Measurements from ENCODE around the gene UBE2E2. TPM values are rescaled to one million over a fixed set of nuclear protein-coding genes. Genes with fewer than 3 reads are reported as not detected.

The UBE2E2 gene
- total RNA-seq, 1 donor from 2014 or later = 55.8 TPM

GRCh38 chr3:23487015-23487414, 283.9 kb downstream of the UBE2E2 start:
- Mint-ChIP-seq H3K9me3 (peaks cover 12% of the 10 kb centered on the region), H3K4me3 (no peak overlapping the region), H3K27me3 (peaks cover 17% of the 10 kb centered on the region), H3K4me1 (ENCODE audit: unreplicated experiment) (peaks cover 48% of the 10 kb centered on the region), H3K27ac (no peak overlapping the region), H3K36me3 (peaks cover 8% of the 10 kb centered on the region)
- no peak for TF ChIP-seq CTCF (conservative IDR thresholded peaks at IDR 0.05)
- DNase-seq (ENCODE audit: extremely low spot score, unreplicated experiment) = no peak

DNA sequence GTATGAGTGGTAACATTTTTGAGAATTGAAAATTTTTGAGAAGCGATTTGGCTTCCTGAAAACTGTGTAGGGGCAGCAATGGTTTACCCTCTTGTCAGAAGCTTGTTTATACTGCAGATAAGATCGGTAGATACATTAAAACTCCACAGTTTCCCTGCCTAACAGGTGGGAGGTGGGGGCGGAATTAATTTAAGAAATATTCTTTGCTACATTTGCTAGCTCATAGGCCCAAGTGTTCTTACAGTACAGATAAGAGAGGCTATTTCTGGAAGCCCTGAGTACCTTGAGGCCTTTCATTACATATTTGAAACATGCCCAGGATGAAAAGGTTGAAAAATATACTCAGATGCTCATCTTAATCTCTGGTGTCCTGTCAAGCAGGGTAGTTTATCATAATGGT, 285.5 kb downstream of the UBE2E2 start:
- no peak for TF ChIP-seq CTCF (conservative IDR thresholded peaks at IDR 0.05)
- Mint-ChIP-seq H3K36me3 (peaks cover 8% of the 10 kb centered on the region), H3K27me3 (peaks cover 23% of the 10 kb centered on the region), H3K4me1 (ENCODE audit: unreplicated experiment) (peaks cover 42% of the 10 kb centered on the region), H3K9me3 (peaks cover 12% of the 10 kb centered on the region), H3K27ac (no peak overlapping the region), H3K4me3 (no peak overlapping the region)
- no peak for DNase-seq (ENCODE audit: extremely low spot score, unreplicated experiment)

- peaks cover 17% of the 10 kb centered on the region for H3K27me3 Mint-ChIP-seq
- no peak for DNase-seq (ENCODE audit: extremely low spot score, unreplicated experiment)
- TF ChIP-seq CTCF (conservative IDR thresholded peaks at IDR 0.05) = no peak
- no peak overlapping the region for H3K4me3 Mint-ChIP-seq
- H3K36me3 Mint-ChIP-seq = peaks cover 5% of the 10 kb centered on the region
- peaks cover 38% of the 10 kb centered on the region for H3K4me1 Mint-ChIP-seq (ENCODE audit: unreplicated experiment)
- H3K27ac Mint-ChIP-seq = no peak overlapping the region
- H3K9me3 Mint-ChIP-seq = peaks cover 7% of the 10 kb centered on the region
Measured at GRCh38 chr3:23489300-23490158, 286.4 kb downstream of the UBE2E2 start.

DNA sequence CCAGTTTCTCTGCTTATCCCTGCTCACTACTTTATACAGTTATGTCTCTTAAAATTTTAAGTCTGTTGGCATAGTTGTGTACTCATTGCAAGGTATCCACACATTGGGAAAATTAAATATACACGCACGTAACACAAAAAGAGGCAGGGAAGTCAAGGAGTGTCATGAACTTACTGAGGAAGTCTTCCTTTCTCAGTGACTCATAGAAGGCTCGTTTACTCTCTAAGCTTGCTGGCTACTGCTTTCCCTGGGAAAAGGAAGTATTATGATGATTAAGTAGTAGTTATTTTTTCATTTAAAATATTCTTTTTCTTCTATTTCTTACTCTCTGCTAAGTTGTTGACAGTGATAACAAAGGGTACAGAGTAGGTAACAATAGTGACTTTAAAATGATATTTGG, 287.3 kb downstream of the UBE2E2 start:
- TF ChIP-seq CTCF (conservative IDR thresholded peaks at IDR 0.05) = no peak
- peaks cover 2% of the 10 kb centered on the region for H3K36me3 Mint-ChIP-seq
- H3K4me1 Mint-ChIP-seq (ENCODE audit: unreplicated experiment) = peaks cover 37% of the 10 kb centered on the region
- H3K4me3 Mint-ChIP-seq = no peak overlapping the region
- H3K27me3 Mint-ChIP-seq = peaks cover 14% of the 10 kb centered on the region
- H3K9me3 Mint-ChIP-seq = peaks cover 3% of the 10 kb centered on the region
- no peak overlapping the region for H3K27ac Mint-ChIP-seq
- no peak for DNase-seq (ENCODE audit: extremely low spot score, unreplicated experiment)

DNA sequence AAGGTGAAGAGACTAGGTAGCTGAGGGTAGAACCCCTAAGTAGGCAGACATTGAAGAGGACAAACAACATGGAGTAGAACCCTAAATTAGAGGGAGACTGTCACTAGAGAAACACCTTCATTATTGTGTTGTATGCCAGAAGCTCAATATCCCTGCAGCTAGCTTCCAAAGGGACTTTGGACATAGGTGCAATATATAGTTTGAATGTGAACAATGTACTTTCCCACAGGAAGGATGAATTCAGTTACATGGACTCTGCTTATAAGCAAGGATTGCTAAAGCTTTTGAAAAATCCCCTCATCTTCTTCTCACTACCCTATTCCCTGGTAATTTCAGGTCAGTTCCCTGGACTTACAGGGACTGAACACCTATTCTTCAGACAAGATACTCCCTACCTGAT, 288.9 kb downstream of the UBE2E2 start:
- DNase-seq (ENCODE audit: extremely low spot score, unreplicated experiment) = no peak
- Mint-ChIP-seq H3K27me3 (peaks cover 12% of the 10 kb centered on the region), H3K27ac (no peak overlapping the region), H3K9me3 (no peaks in the 10 kb centered on the region), H3K4me1 (ENCODE audit: unreplicated experiment) (peaks cover 37% of the 10 kb centered on the region), H3K36me3 (no peaks in the 10 kb centered on the region), H3K4me3 (no peak overlapping the region)
- TF ChIP-seq CTCF (conservative IDR thresholded peaks at IDR 0.05) = no peak
